ENCODE data around the gene NDUFS5.
"Not testable (repeated sequence)": the region's sequence is repeated elsewhere in the genome, so short reads cannot be mapped to it uniquely, and the experiment has no call there.

The NDUFS5 gene

GRCh38 chr1:39065542-39065941 lies 39.4 kb downstream of the NDUFS5 start:
- DNase-seq: no peak

- DNase-seq: not testable (repeated sequence)
Observed at GRCh38 chr1:39068227-39068626, 42.1 kb downstream of the NDUFS5 start.

DNA sequence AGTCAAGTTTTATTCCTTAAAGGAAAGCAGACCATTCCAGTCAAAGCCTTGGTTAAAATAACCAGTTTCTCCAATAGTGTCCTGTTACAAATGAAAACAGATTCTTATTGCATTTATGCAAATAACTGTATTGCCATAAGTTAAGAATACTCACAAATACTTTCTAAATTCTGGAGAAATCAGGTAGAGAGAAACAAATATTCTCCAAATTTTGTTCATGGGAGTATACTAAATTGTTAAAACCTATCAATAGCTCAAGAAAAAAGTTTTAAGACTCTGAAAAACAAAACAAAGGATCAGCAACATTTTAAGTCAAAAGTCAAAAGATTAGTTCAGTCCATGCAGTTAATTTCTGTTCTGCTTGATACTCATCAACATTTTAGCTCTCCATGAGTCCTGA lies 45.4 kb downstream of the NDUFS5 start:
- DNase-seq: not testable (repeated sequence)

- DNase-seq: no peak
Observed at GRCh38 chr1:39076127-39076798, 50.1 kb downstream of the NDUFS5 start.

DNA sequence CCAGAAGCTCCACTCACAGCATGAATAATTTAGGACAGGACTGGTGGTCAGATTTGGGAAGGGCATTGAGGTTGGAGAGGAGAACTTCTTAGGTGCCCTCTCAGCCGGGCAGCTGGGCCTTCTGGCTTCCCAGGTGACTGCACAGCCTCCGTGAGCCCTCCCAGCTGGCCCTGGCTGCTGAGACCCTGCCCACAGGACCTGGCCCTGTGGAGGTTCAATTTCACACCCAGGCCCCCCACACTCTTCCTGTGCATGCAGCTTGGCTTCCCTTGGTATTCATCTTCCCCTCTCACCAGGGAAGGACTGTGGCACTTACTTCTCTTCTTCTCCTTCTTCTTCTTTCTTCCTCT lies 50.6 kb downstream of the NDUFS5 start:
- no peak for DNase-seq

GRCh38 chr1:39080269-39080826 lies 54.2 kb downstream of the NDUFS5 start:
- DNase-seq: no peak

GRCh38 chr1:39080831-39081270 lies 54.7 kb downstream of the NDUFS5 start:
- no peak for DNase-seq

GRCh38 chr1:39081271-39082009 lies 55.3 kb downstream of the NDUFS5 start:
- DNase-seq: no peak

- no peak for DNase-seq
Observed at GRCh38 chr1:39082010-39082799, 56.1 kb downstream of the NDUFS5 start.

DNA sequence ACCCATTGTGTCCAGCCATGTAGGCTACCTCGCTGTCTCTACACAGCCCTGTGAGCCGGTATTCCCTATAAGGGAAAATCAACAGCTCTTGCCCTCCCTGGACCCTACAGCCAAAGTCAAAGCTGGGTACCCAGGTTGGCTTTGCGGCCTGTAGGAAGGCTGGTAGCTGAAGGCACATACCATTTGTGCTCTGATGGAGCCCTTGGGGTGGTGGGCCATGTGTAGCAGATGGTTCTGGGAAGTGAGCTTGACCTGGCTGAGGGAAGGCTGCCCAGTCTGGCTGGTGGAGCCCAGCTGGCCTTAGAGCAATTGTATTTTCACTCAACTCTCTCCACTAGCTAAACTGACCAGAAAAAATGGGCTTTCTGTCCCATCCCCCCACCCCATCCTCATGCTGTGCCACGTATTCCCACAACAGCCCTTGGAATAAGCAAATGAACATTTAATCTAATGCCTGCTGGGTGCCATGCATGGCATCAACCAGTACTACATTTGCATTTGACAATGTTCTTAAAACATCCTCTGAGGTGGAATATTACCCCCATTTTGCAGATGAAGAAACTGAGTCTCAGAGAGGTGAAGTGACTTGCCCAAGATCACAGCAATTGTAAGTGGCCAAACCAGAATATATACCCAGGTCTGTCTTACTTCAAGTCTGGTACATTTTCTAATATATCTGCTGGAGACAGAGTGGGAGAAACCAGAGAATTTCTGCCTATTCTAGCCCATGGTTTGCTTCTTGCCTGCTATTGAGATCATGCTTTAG lies 56.8 kb downstream of the NDUFS5 start:
- DNase-seq: no peak

DNA sequence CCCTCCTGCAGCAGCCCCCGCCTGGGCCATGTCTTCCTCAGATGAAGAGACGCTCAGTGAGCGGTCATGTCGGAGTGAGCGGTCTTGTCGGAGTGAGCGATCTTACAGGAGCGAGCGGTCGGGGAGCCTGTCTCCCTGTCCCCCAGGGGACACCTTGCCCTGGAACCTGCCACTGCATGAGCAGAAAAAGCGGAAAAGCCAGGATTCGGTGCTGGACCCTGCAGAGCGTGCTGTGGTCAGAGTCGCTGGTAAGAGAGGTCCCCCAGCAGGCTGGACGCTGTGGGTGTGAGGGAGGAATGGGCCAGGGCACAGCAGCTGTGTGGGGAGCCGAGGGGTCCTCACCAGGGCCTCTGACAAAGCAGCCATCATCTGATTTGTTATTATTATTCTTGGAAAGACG lies 58.0 kb downstream of the NDUFS5 start:
- DNase-seq: no peak

Data from hippocampal formation (tissue), 2 donors.